HFFc6 (cell line): ENCODE data around the gene TMEM91. TPM values are rescaled to one million over a fixed set of nuclear protein-coding genes. Genes with fewer than 3 reads are reported as not detected.
A peak's percentile ranks its signal among the peaks of the same experiment; 100 is the strongest.

Experiments
- DNase-seq: peaks from one replicate; pipeline ENCODE4 v3.0.0-alpha.2; 2018
- H3K27ac Mint-ChIP-seq: 2 replicates; pipeline ENCODE4 v1.8.0; 2020; ENCODE audit warnings: mild to moderate bottlenecking, mixed read lengths
- H3K27me3 Mint-ChIP-seq: 2 replicates; pipeline ENCODE4 v1.8.0; 2021; ENCODE audit warnings: mild to moderate bottlenecking, moderate library complexity, mixed read lengths; ENCODE audit not compliant: insufficient read depth
- H3K36me3 Mint-ChIP-seq: 2 replicates; pipeline ENCODE4 v1.8.0; 2021; ENCODE audit warnings: low read depth, mixed read lengths
- H3K4me1 Mint-ChIP-seq: 2 replicates; pipeline ENCODE4 v1.8.0; 2020; ENCODE audit warnings: low read depth, mixed read lengths
- H3K4me3 Mint-ChIP-seq: 2 replicates; pipeline ENCODE4 v1.8.0; 2020; ENCODE audit warnings: mild to moderate bottlenecking, moderate library complexity, mixed read lengths
- H3K9me3 Mint-ChIP-seq: 2 replicates; pipeline ENCODE4 v1.8.0; 2020; ENCODE audit warnings: mild to moderate bottlenecking, mixed read lengths
- total RNA-seq, 6 experiments: library from RNA; stranded (reverse); fragmentation: NEBNext Ultra II Directional; extraction: Animal tissue kit (Norgen Biotek cat#: 25700); gene quantifications; 2 replicates in 1 of 6; 3 replicates in 5 of 6; pipeline ENCODE4 v1.2.3, GENCODE V29; 2021
- TF ChIP-seq, protein P1 (sequence below): fragments of 200-600 bp; sonication (generic); IDR thresholded peaks from 2 replicates; pipeline ENCODE4 v1.5.0; 2021; ENCODE audit warnings: antibody characterized with exemption, mild to moderate bottlenecking

The TMEM91 gene
- total RNA-seq, 6 experiments from 2014 or later: 1.4 to 2.6 (median 1.7) TPM

DNA sequence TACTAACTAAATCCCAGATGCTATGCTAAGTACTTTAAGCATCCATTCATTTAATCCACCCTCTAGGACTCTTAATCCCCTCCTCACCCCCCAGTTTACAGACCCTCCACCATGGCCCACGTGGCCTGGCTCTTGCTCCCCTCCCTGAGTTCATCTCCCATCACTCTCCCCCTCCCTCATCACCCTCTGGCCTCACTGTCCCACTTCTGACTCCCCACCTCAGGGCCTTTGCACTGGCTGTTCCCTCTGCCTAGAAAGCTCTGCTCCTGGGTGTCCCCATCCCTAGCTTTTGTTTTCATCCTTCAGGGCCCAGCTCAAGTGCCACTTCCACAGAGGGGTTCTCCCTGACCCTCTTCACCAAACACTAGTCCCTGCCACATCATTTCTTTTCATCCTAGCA is 16.6 kb upstream of the TMEM91 start:
- TF ChIP-seq, protein P1, sequence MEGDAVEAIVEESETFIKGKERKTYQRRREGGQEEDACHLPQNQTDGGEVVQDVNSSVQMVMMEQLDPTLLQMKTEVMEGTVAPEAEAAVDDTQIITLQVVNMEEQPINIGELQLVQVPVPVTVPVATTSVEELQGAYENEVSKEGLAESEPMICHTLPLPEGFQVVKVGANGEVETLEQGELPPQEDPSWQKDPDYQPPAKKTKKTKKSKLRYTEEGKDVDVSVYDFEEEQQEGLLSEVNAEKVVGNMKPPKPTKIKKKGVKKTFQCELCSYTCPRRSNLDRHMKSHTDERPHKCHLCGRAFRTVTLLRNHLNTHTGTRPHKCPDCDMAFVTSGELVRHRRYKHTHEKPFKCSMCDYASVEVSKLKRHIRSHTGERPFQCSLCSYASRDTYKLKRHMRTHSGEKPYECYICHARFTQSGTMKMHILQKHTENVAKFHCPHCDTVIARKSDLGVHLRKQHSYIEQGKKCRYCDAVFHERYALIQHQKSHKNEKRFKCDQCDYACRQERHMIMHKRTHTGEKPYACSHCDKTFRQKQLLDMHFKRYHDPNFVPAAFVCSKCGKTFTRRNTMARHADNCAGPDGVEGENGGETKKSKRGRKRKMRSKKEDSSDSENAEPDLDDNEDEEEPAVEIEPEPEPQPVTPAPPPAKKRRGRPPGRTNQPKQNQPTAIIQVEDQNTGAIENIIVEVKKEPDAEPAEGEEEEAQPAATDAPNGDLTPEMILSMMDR: no peak
- Mint-ChIP-seq H3K9me3 (no peaks in the 10 kb centered on the region), H3K4me1 (peaks cover 17% of the 10 kb centered on the region), H3K27ac (no peak overlapping the region), H3K4me3 (no peak overlapping the region), H3K36me3 (no peaks in the 10 kb centered on the region), H3K27me3 (peaks cover 1% of the 10 kb centered on the region; the same call in 1 of the 2 replicates)
- no peak for DNase-seq

DNA sequence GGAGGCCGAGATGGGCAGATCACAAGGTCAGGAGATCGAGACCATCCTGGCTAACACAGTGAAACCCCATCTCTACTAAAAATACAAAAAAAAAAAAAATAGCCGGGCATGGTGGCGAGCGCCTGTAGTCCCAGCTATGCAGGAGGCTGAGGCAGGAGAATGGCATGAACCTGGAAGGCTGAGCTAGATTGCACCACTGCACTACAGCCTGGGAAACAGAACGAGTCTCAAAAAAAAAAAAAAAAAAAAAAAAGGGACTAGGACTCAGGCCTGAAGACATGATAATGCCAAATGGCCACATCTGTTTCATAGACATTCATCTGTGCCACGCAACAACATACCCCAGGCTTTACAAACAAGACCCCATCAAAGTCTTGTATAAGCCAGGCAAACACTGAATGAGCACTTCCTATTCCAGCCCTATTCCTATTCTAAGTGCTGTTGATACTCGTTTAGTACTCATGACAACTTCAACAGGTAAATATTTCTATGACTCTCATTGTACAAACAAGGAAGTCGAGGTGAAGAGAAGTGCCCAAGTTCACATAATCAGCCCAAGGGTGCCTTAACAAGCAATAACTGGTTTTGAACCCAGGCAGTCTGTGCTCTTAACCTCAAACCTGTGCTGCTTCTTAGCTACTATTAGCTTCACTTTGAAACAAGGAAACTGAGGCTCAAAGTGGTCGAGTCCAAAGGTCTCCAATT is 14.0 kb upstream of the TMEM91 start:
- no peak for DNase-seq
- Mint-ChIP-seq H3K36me3 (peaks cover 5% of the 10 kb centered on the region), H3K4me1 (peaks cover 31% of the 10 kb centered on the region), H3K9me3 (no peaks in the 10 kb centered on the region), H3K27me3 (peaks cover 1% of the 10 kb centered on the region; the same call in 1 of the 2 replicates), H3K4me3 (peak overlapping the region; percentile 93), H3K27ac (no peak overlapping the region)
- TF ChIP-seq, protein P1: no peak

DNA sequence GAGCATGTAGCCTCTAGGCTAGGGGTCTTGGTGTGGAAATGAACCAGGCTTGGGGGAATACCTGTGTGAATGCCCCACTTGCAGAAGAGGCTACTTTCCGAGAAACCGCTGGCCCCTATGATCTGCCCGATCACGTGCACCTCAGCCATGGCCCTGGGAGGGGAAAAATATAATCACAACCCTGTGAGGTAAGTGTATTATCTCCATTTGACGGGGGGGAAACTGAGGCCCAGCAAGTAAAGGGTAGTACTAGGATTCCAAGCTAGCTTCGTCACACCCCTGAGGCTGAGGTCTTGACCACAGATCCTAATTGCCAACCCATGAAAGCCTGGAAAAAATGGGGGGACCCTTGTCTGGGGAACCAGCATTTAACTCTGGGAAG is 13.0 kb upstream of the TMEM91 start:
- peaks cover 42% of the 10 kb centered on the region for H3K4me1 Mint-ChIP-seq
- peaks cover 5% of the 10 kb centered on the region for H3K36me3 Mint-ChIP-seq
- H3K4me3 Mint-ChIP-seq: peak overlapping the region; percentile 93
- no peak for DNase-seq
- H3K27ac Mint-ChIP-seq: peak overlapping the region; percentile 98
- peaks cover 1% of the 10 kb centered on the region; the same call in 1 of the 2 replicates for H3K27me3 Mint-ChIP-seq
- TF ChIP-seq, protein P1: no peak
- H3K9me3 Mint-ChIP-seq: no peaks in the 10 kb centered on the region

- peak; percentile 98 for DNase-seq
- peaks cover 5% of the 10 kb centered on the region for H3K36me3 Mint-ChIP-seq
- peaks cover 1% of the 10 kb centered on the region; the same call in 1 of the 2 replicates for H3K27me3 Mint-ChIP-seq
- TF ChIP-seq, protein P1: no peak
- H3K27ac Mint-ChIP-seq: peak within 1 kb of the TSS; percentile 98
- H3K9me3 Mint-ChIP-seq: no peaks in the 10 kb centered on the region
- peaks cover 43% of the 10 kb centered on the region for H3K4me1 Mint-ChIP-seq
- peak within 1 kb of the TSS; percentile 93 for H3K4me3 Mint-ChIP-seq
Measured at GRCh38 chr19:41363753-41364523, 12.4 kb upstream of the TMEM91 start, which contains the start of gene B9D2. B9D2 (minus strand) TSS chr19:41364149; CDS start chr19:41363519, 630 bp downstream.

DNA sequence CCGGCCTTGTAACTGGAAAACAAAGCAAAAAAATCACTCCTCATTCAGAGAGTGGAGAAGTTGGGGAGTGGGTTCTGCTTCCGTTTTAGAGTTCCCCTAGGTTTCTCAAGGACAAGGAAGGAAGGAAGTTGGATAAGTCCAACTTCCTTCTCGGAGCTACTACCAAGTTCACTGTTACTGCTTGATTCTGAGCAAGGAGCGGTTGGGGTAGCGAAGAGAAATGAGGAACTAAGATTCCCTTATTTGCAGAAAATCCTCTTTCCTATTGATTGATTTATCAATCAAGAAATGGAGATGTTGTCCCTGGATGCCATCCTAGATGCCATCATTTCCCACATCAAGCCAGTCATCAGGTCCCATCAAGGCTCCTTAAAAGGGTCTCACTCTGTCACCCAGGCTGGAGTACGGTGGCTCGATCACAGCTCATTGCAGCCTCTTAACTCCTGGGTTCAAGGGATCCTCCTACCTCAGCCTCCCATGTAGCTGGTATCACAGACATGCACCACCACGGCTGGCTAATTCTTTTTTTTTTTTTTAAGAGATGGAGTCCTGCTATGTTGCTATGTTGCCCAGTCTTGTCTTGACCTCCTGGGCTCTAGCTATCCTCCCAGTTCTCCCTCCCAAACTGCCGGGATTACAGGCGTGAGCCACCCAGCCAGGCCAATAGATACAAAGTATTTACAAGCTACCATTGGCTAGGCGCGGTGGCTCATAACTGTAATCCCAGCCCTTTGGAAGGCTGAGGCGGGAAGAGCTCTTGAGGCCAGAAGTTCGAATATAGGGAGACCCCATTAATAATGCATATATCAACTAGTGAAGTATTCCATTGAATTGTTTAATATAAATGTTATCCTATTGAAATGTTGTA is 11.6 kb upstream of the TMEM91 start:
- Mint-ChIP-seq H3K36me3 (peaks cover 5% of the 10 kb centered on the region), H3K27ac (peak overlapping the region; percentile 98), H3K4me3 (peak overlapping the region; percentile 93), H3K27me3 (peaks cover 1% of the 10 kb centered on the region; the same call in 1 of the 2 replicates), H3K4me1 (peaks cover 43% of the 10 kb centered on the region), H3K9me3 (no peaks in the 10 kb centered on the region)
- DNase-seq: no peak
- TF ChIP-seq, protein P1: no peak
